Peyer's patch (tissue), 4 donors: Measurements from ENCODE around the gene SSTR3. TPM values are rescaled to one million over a fixed set of nuclear protein-coding genes. Genes with fewer than 3 reads are reported as not detected.

ENCODE experiments used
- DNase-seq, 3 donors: peaks; one replicate each; pipeline ENCODE4 v3.0.0-alpha.2; 2017 to 2019
- H3K27ac ChIP-seq, 4 donors: fragments of 200-600 bp; sonication (generic); one replicate each; pipeline ENCODE4 v1.5.1; 2016 to 2019
- H3K27me3 ChIP-seq, 2 donors: fragments of 200-600 bp; sonication (generic); one replicate each; pipeline ENCODE4 v1.5.1; 2019
- H3K36me3 ChIP-seq, 3 donors: fragments of 200-600 bp; sonication (generic); one replicate each; pipeline ENCODE4 v1.5.1; 2016 to 2019
- H3K4me1 ChIP-seq, 4 donors: fragments of 200-600 bp; sonication (generic); one replicate each; pipeline ENCODE4 v1.5.1; 2016 to 2019
- H3K4me3 ChIP-seq, 4 donors: fragments of 200-600 bp; sonication (generic); 1 replicate in 3 of 4; 2 replicates in 1 of 4; pipeline ENCODE4 v1.5.1; 2016 to 2019; ENCODE audit warnings: mild to moderate bottlenecking in 1 of 4
- H3K9me3 ChIP-seq, 4 donors: fragments of 200-600 bp; sonication (generic); one replicate each; pipeline ENCODE4 v1.5.1; 2016 to 2019; ENCODE audit warnings: mild to moderate bottlenecking in 1 of 4
- POLR2A ChIP-seq, 2 donors: fragments of 450-650 bp; IDR thresholded peaks; one replicate each; pipeline ENCODE4 v1.5.1; 2017; ENCODE audit warnings: antibody characterized with exemption in 2 of 2, mild to moderate bottlenecking in 2 of 2, moderate library complexity in 2 of 2
- total RNA-seq, 4 donors: library from RNA; depleted of rRNA; stranded (reverse); fragments of >200 nt; gene quantifications; one replicate each; pipeline ENCODE4 v1.1.0, GENCODE V29; 2016
- TF ChIP-seq, protein P1 (sequence below), 6 experiments: fragments of 450-650 bp in 4 of 6; fragments of 200-600 bp in 2 of 6; sonication (generic) in 1 of 6; IDR thresholded peaks; one replicate each; pipeline ENCODE4 v1.5.1; 2017 to 2019; ENCODE audit warnings: antibody characterized with exemption in 6 of 6, mild to moderate bottlenecking in 3 of 6, moderate library complexity in 1 of 6

Gene SSTR3
- total RNA-seq, 4 donors from 2014 or later: not detected

- Histone ChIP-seq H3K27ac (peak overlapping the region; percentile 36 to 85 (median 61)), H3K4me1 (peaks cover 0 to 45% (median 17%) of the 10 kb centered on the region in 4 donors), H3K9me3 (no peaks in the 10 kb centered on the region), H3K4me3 (no peak overlapping the region), H3K27me3 (no peaks in the 10 kb centered on the region), H3K36me3 (peaks cover 0 to 3% (median 0%) of the 10 kb centered on the region in 3 donors)
- no peak for TF ChIP-seq POLR2A (IDR thresholded peaks at IDR 0.05)
- TF ChIP-seq, protein P1, sequence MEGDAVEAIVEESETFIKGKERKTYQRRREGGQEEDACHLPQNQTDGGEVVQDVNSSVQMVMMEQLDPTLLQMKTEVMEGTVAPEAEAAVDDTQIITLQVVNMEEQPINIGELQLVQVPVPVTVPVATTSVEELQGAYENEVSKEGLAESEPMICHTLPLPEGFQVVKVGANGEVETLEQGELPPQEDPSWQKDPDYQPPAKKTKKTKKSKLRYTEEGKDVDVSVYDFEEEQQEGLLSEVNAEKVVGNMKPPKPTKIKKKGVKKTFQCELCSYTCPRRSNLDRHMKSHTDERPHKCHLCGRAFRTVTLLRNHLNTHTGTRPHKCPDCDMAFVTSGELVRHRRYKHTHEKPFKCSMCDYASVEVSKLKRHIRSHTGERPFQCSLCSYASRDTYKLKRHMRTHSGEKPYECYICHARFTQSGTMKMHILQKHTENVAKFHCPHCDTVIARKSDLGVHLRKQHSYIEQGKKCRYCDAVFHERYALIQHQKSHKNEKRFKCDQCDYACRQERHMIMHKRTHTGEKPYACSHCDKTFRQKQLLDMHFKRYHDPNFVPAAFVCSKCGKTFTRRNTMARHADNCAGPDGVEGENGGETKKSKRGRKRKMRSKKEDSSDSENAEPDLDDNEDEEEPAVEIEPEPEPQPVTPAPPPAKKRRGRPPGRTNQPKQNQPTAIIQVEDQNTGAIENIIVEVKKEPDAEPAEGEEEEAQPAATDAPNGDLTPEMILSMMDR (IDR thresholded peaks at IDR 0.05): no peak
- peak in 2 of 3 donors; percentile 74 to 79 for DNase-seq
These were observed 10.2 kb upstream of the SSTR3 start for GRCh38 chr22:37222440-37222971.

DNA sequence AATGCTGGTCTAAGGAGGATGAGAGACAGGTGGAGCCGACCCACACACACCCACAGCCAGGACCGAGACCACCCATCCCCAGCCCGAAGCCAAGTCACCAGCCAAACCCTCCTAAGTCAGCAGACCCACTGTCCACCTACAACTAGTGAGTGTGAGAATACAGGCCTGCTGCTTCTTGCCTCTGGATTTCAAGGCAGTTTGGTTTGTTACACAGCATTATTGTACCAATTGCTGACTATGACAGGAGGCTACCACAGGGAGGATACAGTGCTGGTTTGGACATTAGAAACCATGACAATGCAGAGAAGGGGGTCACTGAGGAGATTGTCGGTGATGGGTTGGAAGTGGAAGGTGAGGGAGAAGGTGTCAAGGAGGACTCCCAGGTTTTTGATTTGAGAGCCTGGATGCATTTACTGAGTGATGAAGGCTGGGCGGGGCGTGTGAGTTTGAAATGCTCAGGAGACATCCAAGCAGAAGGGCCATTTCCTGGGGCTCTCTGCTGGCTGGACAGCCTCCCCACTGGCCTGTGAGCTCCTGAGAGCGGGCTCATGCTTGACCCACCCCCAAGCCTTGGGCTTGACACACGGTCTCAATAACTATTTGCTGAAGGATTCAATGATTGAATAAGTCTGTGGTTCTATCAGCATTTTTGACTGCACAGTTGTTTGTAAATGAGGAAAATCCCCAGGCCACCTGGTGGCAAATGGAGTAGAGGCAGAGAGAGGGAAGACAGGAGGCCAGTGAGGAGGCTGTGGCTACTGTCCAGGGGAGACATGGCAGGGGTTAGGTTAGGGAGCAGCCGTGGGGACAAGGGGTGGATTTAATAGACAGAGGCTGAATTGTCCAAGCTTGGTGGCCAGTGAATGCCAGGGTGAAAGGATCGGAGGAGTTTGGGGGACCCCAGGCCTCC is 9.4 kb upstream of the SSTR3 start:
- TF ChIP-seq, protein P1 (IDR thresholded peaks at IDR 0.05): no peak
- TF ChIP-seq POLR2A (IDR thresholded peaks at IDR 0.05): no peak
- H3K27me3 ChIP-seq: no peaks in the 10 kb centered on the region
- H3K36me3 ChIP-seq: peaks cover 0 to 3% (median 0%) of the 10 kb centered on the region in 3 donors
- no peak for DNase-seq
- peaks cover 0 to 43% (median 17%) of the 10 kb centered on the region in 4 donors for H3K4me1 ChIP-seq
- no peak overlapping the region for H3K4me3 ChIP-seq
- peak overlapping the region; percentile 36 to 85 (median 61) for H3K27ac ChIP-seq
- H3K9me3 ChIP-seq: no peaks in the 10 kb centered on the region

DNA sequence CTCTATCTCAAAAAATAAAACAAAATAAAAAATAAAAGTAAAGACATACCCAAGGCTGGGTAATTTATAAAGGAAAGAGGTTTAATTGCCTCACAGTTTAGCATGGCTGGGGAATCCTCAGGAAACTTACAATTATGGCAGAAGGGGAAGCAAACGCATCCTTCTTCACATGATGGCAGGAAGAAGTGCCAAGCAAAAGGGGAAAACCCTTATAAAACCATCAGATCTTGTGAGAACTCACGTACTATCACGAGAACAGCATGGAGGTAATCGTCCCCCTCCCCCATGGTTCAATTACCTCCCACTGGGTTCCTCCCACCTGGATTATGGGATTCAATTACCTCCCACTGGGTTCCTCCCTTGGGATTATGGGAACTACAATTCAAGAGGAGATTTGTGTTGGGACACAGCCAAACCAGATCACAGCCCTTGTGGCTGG is 8.3 kb upstream of the SSTR3 start:
- Histone ChIP-seq H3K4me1 (peaks cover 0 to 38% (median 17%) of the 10 kb centered on the region in 4 donors), H3K9me3 (no peaks in the 10 kb centered on the region), H3K27me3 (no peaks in the 10 kb centered on the region), H3K27ac (peak overlapping the region in 2 of 4 donors; percentile 74 to 85), H3K4me3 (no peak overlapping the region), H3K36me3 (peaks cover 0 to 2% (median 0%) of the 10 kb centered on the region in 3 donors)
- no peak for DNase-seq
- TF ChIP-seq POLR2A (IDR thresholded peaks at IDR 0.05): no peak
- TF ChIP-seq, protein P1 (IDR thresholded peaks at IDR 0.05): no peak

DNA sequence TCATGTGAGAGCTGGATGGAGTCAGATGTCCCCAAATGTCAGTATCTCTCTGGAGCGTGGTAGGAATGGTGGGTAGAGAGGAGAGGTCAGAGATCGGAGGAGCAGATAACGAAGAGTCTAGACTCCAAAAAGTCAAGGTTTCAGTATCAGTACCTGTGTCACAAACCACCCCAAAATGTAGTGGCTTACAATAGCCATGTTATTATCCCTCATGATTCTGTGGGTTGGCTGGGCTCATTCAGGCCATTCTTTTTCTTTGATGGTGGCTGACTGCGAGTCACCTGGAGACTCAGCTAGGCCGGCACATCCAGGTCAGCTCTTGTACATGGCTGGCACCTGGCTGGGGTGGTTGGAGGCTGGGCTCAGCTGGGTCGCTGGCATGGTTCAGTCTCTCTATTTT is 7.3 kb upstream of the SSTR3 start:
- Histone ChIP-seq H3K27ac (peak overlapping the region; percentile 22 to 85 (median 70)), H3K4me3 (no peak overlapping the region), H3K36me3 (no peaks in the 10 kb centered on the region), H3K9me3 (no peaks in the 10 kb centered on the region), H3K4me1 (peaks cover 0 to 38% (median 16%) of the 10 kb centered on the region in 4 donors), H3K27me3 (no peaks in the 10 kb centered on the region)
- TF ChIP-seq, protein P1 (IDR thresholded peaks at IDR 0.05): no peak
- TF ChIP-seq POLR2A (IDR thresholded peaks at IDR 0.05): no peak
- no peak for DNase-seq

GRCh38 chr22:37218771-37219411 is 6.6 kb upstream of the SSTR3 start:
- TF ChIP-seq POLR2A (IDR thresholded peaks at IDR 0.05): no peak
- TF ChIP-seq, protein P1 (IDR thresholded peaks at IDR 0.05): no peak
- Histone ChIP-seq H3K4me3 (peak overlapping the region in 1 of 4 donors; percentile 14), H3K27me3 (no peaks in the 10 kb centered on the region), H3K27ac (peak overlapping the region; percentile 22 to 85 (median 70)), H3K4me1 (peaks cover 0 to 34% (median 14%) of the 10 kb centered on the region in 4 donors), H3K36me3 (no peaks in the 10 kb centered on the region), H3K9me3 (no peaks in the 10 kb centered on the region)
- peak in 2 of 3 donors; percentile 82 to 86 for DNase-seq
